Fibroblast of pulmonary artery (primary cell): Measurements from ENCODE around the gene MAGI1.
A peak's percentile ranks its signal among the peaks of the same experiment; 100 is the strongest.

Experiments used
- DNase-seq: peaks from one replicate; pipeline ENCODE4 v3.0.0-alpha.2; 2010; ENCODE audit warnings: low read depth
- H3K4me3 ChIP-seq: replicated peaks from 2 replicates; pipeline ENCODE4 v1.5.1; 2011; ENCODE audit warnings: low read depth, mild to moderate bottlenecking, control low read depth, low read length, moderate library complexity
- CTCF ChIP-seq: IDR thresholded peaks from 2 replicates; pipeline ENCODE4 v1.5.1; 2011; ENCODE audit warnings: mild to moderate bottlenecking, control low read depth, low read length, inconsistent platforms; ENCODE audit errors: missing control alignments

MAGI1 gene

GRCh38 chr3:65767551-65767950, 271.2 kb downstream of the MAGI1 start:
- no peak overlapping the region for H3K4me3 ChIP-seq
- no peak for DNase-seq
- no peak for TF ChIP-seq CTCF

- DNase-seq: no peak
- TF ChIP-seq CTCF: no peak
- H3K4me3 ChIP-seq: no peak overlapping the region
Measured at GRCh38 chr3:65762235-65762580, 276.5 kb downstream of the MAGI1 start.

- no peak for TF ChIP-seq CTCF
- DNase-seq: no peak
- H3K4me3 ChIP-seq: no peak overlapping the region
Measured at GRCh38 chr3:65761446-65762234, 277.1 kb downstream of the MAGI1 start.

- TF ChIP-seq CTCF: no peak
- DNase-seq: peak; percentile 6
- H3K4me3 ChIP-seq: no peak overlapping the region
Measured at GRCh38 chr3:65758876-65759598, 279.7 kb downstream of the MAGI1 start.

GRCh38 chr3:65758438-65758837, 280.3 kb downstream of the MAGI1 start:
- TF ChIP-seq CTCF: no peak
- no peak for DNase-seq
- H3K4me3 ChIP-seq: no peak overlapping the region

- H3K4me3 ChIP-seq: no peak overlapping the region
- TF ChIP-seq CTCF: no peak
- no peak for DNase-seq
Measured at GRCh38 chr3:65752636-65753035, 286.1 kb downstream of the MAGI1 start.
